NCI-H345 treated with DMSO at 0.1 percent for 48 hours (cell line): ENCODE results near the gene SERPINB6.
"Not testable (repeated sequence)": the region's sequence is repeated elsewhere in the genome, so short reads cannot be mapped to it uniquely, and the experiment has no call there.

Experiments
- DNase-seq: peaks from one replicate; lab custom pipeline; 2025; ENCODE audit not compliant: unreplicated experiment; lab: John Stamatoyannopoulos, UW

SERPINB6 gene

DNA sequence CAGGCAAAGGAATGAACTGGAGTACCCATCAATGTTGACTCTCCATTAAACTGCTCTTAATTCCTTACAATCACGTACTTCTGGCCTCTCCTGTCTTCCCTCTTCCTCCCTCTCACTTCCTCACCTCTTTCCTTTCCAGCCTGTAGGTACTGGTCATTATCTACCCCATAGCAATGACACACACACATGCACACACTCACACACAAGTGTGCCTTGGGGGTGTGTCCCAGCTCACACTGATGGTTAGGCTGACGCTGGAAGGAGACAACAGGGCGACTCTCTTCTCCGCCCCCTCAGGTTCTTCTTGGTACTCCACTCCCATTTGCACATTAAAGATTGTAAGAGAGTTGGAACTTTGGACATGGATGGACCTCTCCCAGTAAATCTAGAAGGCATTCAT is 54.3 kb downstream of the SERPINB6 start:
- no peak for DNase-seq

DNA sequence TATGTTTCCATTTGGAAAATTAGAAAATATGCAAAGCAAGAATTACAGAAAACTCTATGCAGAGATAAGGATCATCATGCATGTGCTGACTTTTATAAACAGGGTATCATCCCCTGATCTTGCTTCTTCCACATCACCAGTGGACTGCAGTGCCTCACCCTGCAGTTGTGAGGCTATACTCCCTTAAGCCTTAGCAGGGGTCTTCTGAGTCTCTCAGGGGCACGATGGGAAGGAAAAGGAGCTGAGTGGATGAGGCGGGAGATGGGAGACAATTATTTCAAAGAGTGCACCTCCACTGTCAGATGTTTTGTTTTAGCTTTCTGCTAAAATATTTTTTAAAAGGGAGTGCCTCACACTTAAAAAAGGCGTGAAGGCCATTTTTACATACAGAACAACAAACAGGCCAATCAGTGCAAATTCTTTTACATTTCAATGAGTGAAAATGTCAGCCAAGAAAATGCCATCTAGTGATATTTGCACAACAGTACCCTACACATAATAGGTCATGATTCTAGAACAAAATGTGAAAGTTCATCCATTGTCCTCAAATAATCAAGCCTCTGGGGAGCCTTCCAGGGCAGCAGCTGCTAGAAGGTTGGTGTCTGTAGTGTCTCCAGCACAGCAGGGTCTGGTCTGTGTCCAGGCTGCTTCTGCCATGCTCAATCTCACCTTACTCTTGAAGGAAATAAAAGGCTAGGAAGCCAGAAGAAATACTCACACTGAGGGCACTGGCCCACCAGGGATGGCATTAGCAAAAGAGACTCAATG is 55.0 kb downstream of the SERPINB6 start:
- DNase-seq = no peak

DNA sequence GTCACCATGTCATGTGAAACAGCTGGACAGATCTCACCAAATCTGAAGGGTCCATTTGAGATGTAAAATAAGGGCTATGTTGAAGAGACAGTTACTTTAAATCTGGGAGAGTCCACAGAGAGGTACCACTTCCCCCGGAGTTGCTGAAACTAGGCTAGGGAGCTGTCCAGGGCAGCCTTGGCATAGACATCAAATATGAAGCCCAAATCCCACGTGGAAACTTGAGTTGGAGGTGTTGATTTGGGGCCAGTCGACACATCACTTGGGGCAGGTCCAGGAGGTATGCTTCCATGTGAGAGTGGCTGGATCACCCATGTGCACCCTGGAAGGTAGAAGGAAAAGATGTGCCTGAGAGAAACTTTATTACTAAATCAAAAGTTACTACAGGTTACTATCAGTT is 56.2 kb downstream of the SERPINB6 start:
- no peak for DNase-seq

DNA sequence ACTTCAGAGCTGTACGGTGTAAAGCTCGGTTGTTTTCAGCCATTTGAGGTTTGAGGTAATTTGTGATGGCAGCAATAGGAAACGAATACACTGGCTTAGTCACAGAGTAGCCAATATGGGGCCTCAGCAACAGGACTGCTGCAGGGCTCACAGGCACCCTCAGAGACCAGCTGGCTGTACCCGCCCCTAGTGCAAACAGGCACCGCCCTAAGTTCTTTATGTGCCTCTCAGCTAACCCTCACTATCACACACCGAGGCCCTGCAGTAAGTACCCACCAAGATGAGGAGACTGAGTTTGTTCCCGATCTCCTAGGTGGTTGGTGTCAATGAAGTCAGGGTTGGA is 57.1 kb downstream of the SERPINB6 start:
- no peak for DNase-seq

DNA sequence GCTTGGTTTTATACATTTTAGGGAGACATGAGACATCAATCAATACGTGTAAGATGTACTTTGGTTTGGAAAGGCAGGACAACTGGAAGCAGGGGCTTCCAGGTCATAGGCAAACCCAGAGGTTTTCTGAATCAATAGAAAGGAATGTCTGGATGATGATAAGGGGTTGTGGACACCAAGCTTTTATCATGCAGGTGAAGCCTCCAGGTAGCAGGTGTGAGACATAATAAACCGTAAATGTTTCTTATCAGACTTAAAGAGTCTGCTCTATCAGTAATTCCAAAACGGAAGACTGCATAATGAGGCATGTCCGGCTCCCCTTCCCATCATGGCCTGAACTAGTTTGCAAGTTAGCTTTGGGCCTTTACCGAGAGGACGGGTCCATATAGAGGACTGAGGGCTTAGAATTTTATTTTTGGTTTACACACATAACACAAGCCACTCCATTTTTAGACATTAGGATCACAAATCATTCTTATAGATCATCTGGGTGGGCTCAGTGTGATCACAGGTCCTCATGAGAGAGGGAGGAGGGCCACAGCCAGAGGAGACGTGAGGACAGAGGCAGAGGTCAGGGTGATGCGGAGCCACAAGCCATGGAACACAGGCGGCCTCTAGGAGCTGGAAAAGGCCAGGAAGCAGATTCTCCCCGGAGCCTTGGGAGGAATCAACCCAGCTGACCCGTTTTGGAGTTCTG is 57.6 kb downstream of the SERPINB6 start:
- no peak for DNase-seq

DNA sequence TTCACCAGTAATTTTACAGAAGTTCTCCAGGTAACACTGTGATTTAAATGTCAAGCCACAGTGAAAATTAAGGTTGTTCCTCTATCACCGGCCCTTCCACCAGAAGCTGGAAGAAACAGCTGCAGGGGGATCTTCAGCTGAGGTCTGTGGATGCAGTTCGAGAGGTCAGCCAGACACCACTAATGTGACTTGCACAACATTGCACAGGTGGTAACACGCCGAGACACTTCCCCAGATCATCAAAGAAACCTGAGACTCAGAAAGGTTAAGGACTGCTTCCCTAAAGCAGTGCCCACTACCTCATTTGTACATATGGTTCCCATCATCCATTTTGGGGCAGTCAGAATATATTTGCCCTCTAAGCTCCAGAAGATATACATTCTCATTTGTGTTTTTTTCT is 60.2 kb downstream of the SERPINB6 start:
- DNase-seq = no peak

DNA sequence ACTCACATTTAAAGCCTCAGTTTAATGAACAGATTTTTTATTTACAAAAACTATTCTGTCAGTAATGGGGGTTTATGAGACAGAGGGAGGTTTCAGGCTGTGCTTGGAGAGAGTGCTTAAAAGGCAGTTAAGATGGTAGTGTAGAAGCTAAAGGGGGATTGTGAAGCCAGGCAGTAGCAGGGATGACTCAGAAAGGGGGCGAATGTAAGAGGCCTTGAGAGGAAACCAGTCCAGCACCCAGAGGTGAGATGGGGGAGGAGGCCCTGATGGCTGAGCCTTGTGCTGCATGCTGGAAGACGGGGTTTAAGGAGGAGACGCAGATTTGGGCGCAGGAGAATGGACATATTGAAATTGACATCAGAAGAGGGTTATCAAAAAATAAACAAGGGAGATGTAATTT is 61.6 kb downstream of the SERPINB6 start:
- no peak for DNase-seq

DNA sequence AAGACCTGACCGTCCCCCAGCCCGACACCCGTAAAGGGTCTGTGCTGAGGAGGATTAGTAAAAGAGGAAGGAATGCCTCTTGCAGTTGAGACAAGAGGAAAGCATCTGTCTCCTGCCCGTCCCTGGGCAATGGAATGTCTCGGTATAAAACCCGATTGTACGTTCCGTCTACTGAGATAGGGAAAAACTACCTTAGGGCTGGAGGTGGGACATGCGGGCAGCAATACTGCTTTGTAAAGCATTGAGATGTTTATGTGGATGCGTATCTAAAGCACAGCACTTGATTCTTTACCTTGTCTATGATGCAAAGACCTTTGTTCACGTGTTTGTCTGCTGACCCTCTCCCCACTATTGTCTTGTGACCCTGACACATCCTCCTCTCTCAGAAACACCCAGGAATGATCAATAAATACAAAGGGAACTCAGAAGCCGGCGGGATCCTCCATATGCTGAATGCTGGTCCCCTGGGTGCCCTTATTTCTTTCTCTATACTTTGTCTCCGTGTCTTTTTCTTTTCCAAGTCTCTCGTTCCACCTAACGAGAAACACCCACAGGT is 62.2 kb downstream of the SERPINB6 start:
- DNase-seq = not testable (repeated sequence)

DNA sequence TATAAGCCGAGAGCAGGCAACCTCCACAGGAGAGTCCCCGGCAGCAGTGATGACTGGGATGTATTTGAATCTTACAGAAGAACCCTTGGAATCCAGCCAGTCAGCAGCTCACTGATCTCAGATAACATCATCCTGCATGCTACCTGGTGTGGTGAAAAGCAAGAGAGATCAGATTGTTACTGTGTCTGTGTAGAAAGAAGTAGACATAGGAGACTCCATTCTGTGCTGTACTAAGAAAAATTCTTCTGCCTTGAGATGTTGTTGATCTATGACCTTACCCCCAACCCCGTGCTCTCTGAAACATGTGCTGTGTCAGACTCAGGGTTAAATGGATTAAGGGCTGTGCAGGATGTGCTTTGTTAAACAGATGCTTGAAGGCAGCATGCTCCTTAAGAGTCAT is 62.9 kb downstream of the SERPINB6 start:
- DNase-seq = not testable (repeated sequence)

DNA sequence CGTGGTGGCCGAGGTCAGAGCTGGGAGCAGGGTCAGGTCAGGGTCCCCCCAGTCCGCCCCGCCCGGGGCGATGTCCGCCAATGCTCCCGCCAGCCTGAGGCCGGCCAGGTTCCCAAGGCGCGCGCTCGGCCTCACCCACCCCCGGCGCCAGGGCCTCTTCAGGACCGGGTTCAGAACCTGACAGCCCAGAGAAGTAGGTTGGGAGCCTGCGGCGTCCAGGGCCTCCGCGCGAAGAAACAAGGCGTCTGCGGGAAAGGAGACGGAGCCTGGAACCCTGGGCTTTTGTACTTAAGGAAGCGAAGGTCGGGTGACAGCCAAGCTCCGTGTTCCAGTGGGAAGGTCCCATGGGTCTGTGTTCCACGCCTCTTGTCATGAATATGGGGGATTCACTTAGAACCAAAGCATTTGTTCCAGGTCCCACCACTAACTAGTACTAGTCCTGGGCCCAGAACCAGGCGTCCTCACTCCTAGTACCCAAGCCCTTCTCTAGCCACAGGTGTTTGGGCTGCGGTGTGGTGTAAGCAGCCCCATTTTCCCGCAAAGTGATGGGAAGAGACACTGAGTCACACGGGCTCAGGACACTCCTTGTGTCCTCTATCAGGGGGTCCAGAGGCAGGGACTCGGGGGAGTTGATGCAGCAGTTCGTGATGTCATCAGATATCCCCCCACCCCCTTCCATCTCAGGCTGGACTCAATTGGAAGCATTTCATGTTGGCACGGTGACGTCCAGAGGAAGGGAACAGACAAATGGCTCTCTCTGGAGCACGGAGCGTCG is 67.8 kb downstream of the SERPINB6 start:
- DNase-seq = not testable (repeated sequence)

DNA sequence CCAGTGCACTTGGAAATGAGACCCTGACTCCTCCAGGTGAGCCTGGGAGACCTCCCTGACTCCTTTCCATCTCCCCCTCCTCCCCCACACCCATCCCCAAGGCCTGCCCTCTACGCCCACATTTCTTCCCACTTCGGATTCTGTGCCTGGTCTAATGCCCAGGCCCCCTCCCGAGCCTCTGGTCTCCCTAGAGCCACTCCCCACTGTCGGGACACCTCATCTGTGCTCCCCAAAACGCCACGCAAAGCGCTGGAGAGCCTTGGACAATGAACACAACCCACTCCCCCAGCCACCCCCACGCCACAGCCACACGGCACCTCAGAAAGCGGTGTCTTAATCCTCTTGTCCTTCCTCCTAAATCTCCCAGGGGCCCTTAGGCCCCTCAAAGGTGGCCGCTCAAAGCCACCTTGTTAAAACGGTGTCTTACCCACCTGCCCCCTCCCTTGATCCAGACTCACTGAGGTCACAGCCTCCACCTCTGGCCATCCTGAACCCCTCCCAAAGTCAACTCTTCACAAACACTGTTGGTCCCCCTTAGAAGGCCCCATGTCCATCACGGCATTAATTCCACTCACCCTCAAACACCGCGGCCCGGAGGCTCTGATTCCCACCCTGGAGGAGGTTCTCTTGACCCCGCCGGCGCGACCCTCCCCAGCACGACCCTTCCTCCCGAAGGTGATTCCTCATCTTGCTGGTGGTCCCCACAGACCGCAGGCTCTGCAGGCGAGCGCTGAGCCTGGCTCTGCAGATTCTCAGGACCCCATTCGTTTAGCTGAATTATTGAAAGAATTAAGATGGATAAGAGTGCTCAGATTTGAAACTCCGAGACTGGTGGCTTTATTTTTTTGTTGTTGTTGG is 69.5 kb downstream of the SERPINB6 start:
- not testable (repeated sequence) for DNase-seq

DNA sequence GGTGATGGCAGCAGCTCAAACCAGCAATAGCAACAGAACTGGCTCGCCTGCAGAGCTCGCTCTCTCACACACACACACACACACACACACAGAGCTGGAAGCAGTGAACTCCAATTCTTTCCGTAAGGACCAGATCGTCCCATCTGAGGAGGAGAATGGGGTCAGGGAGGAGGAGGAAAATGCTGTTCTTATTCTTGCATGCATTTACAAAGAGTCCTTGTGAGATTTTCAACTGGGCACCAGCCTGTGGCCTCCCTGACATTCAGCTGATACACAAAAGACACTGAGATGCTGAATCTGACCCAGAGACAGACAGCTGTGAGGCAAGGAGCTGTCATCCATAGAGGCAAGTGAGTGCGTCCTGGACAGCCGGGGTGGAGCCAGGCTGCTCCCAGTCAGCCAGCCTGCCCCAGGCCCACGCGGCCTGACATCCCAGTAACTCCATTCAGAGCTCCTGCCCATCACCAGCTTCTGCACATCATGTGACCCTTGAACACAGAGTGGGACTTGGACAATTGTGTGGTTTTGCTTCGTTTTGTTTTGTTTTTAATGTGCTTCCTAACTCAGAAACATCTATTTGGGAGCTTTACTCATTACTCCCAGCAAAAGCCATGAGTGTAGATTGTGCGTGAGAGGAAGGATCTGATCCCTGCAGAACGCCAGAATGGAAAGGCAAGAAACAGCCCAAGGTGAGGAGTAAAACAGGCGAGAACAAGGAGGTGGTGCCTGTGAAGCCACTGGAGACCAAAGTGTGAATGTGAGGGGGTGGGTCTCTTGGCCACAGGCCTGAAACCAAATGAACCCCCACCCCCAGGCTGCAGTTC is 70.3 kb downstream of the SERPINB6 start:
- DNase-seq = no peak

DNA sequence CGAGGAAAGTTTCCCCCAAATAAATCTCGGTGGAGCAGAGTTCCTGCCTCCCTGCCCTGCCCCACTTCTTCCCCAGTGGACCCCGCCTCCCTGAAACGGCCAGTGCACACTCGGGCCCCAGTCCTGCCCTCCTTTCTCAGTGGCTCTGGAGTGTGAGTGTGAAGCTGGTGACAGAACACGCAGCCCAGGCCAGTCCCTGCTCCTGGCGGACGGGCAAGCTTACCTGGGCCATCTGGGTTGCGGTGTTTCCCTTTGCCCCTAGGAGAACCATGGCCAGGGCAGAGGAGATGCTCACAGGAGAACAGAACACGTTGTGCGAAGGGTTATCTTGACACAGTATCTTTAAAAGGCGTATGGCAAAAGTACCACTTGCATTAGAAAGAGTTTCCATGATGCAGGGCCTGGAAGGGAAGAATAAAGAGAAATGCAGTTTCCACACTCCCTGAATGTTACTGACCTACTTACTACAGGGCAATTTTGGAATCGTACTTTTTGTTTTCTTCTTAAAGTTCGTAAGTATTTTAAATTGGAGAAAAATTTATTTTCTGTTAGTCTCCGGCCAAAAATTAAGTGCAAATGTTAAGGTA is 71.1 kb downstream of the SERPINB6 start:
- no peak for DNase-seq

DNA sequence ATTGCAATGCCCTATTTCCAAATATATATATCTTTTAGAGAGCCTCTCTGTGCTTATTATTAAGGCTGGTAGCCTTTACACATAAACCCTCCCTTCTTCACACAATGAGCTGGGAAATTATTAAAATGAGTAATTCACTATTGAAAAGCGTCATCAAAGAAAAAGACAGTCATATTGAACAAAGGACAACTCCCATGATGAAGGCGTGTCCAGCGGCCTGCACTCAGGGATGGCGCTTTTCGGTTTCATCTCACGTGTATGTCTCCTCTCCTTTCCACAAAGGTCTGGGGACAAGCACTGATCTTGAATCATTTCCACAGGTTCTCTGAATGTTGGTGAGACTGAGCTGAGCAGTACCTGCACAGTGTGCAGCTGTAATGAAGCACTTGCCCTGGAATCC is 71.8 kb downstream of the SERPINB6 start:
- no peak for DNase-seq
